Measurements from ENCODE around the gene FER1L5.

The FER1L5 gene

GRCh38 chr2:96698221-96698861, 55.8 kb downstream of the FER1L5 start:
- DNase-seq (ENCODE audit: low spot score) = no peak

GRCh38 chr2:96699021-96699420, 56.5 kb downstream of the FER1L5 start:
- DNase-seq (ENCODE audit: low spot score) = no peak

GRCh38 chr2:96699621-96700020, 57.1 kb downstream of the FER1L5 start:
- no peak for DNase-seq (ENCODE audit: low spot score)

- no peak for DNase-seq (ENCODE audit: low spot score)
Observed at GRCh38 chr2:96700086-96700485, 57.5 kb downstream of the FER1L5 start.

- DNase-seq (ENCODE audit: low spot score) = no peak
Observed at GRCh38 chr2:96701636-96702035, 59.1 kb downstream of the FER1L5 start.

GRCh38 chr2:96702098-96702785, 59.7 kb downstream of the FER1L5 start:
- no peak for DNase-seq (ENCODE audit: low spot score)

- no peak for DNase-seq (ENCODE audit: low spot score)
Observed at GRCh38 chr2:96703021-96703751, 60.6 kb downstream of the FER1L5 start.

GRCh38 chr2:96710985-96711384, 68.4 kb downstream of the FER1L5 start:
- no peak for DNase-seq (ENCODE audit: low spot score)

GRCh38 chr2:96715658-96716057, 73.1 kb downstream of the FER1L5 start:
- no peak for DNase-seq (ENCODE audit: low spot score)

GRCh38 chr2:96716388-96716787, 73.8 kb downstream of the FER1L5 start:
- DNase-seq (ENCODE audit: low spot score) = no peak

GRCh38 chr2:96726131-96726530, 83.6 kb downstream of the FER1L5 start:
- DNase-seq (ENCODE audit: low spot score) = no peak

- no peak for DNase-seq (ENCODE audit: low spot score)
Observed at GRCh38 chr2:96727431-96727830, 84.9 kb downstream of the FER1L5 start.

- DNase-seq (ENCODE audit: low spot score) = no peak
Observed at GRCh38 chr2:96729748-96730147, 87.2 kb downstream of the FER1L5 start.

- DNase-seq (ENCODE audit: low spot score) = no peak
Observed at GRCh38 chr2:96730212-96730611, 87.6 kb downstream of the FER1L5 start.

GRCh38 chr2:96733931-96734330, 91.4 kb downstream of the FER1L5 start:
- no peak for DNase-seq (ENCODE audit: low spot score)

GRCh38 chr2:96734880-96735583, 92.5 kb downstream of the FER1L5 start:
- no peak for DNase-seq (ENCODE audit: low spot score)

- no peak for DNase-seq (ENCODE audit: low spot score)
Observed at GRCh38 chr2:96737251-96737650, 94.7 kb downstream of the FER1L5 start.

- DNase-seq (ENCODE audit: low spot score) = peak; percentile 26
Observed at GRCh38 chr2:96737831-96738230, 95.3 kb downstream of the FER1L5 start.

GRCh38 chr2:96739076-96739632, 96.6 kb downstream of the FER1L5 start:
- DNase-seq (ENCODE audit: low spot score) = no peak

GRCh38 chr2:96739633-96740428, 97.3 kb downstream of the FER1L5 start, which contains the start of gene LMAN2L:
Gene LMAN2L (minus strand): TSS chr2:96740064. CDS start chr2:96740040, 24 bp downstream.
- peak; percentile 98 for DNase-seq (ENCODE audit: low spot score)

GRCh38 chr2:96747061-96747617, 104.6 kb downstream of the FER1L5 start:
- DNase-seq (ENCODE audit: low spot score) = no peak

All from CD4-positive, alpha-beta T cell treated with Interleukin-15 for 4 hours (primary cell).